HG02973 (cell line): ENCODE data around the gene KIF26A.

Experiments used
- ATAC-seq: cut with Tn5 transposase; IDR thresholded peaks from one replicate; pipeline ENCODE4 v1.9.1; 2021; ENCODE audit warnings: moderate library complexity; ENCODE audit not compliant: unreplicated experiment

Gene KIF26A

GRCh38 chr14:104130974-104131651 is 7.3 kb upstream of the KIF26A start:
- no peak for ATAC-seq

- no peak for ATAC-seq
Observed at GRCh38 chr14:104131968-104132732, 6.2 kb upstream of the KIF26A start.

DNA sequence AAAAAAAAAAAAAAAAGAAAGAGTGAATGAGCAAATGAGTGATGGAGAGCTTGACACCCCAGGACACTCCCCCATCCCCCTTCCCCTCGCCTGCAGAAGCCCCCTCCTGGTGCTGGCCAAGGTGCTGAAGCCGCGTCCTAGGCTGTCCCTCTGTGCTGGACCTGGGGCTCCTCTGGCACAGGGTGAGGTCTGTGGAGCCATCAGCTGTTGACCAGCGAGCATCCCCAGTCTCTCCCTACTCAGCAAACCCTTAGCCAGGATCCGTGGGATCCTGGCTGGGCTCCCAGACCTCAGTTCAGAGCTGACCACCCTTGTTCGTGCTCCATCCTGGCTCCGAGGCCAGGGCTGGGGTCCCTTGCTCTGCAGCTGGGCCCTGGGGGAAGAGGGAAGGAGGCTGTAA is 5.4 kb upstream of the KIF26A start:
- no peak for ATAC-seq

DNA sequence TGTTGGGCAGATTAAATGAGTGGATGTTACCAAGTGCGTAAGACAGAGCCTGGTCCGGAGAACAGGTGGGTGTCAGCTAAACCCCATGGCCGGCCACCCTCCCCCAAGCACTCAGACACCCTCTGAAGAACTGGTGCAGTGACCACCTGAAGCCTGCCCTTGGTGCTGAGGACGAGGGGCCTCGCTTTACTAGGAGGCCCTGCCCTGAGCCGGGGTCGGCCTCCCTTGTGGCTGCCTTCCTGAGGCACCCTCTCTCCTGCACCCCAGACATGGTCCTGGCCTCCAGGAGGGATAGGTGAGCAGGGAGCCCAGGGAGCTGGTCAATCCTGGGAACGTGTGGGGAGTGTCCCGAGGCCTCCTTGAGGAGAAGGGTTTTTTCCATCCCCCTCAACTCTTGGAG is 4.9 kb upstream of the KIF26A start:
- no peak for ATAC-seq

- ATAC-seq: no peak
Observed at GRCh38 chr14:104134061-104134965, 4.1 kb upstream of the KIF26A start.

- no peak for ATAC-seq
Observed at GRCh38 chr14:104135121-104135903, 3.1 kb upstream of the KIF26A start.

GRCh38 chr14:104135904-104136471 is 2.4 kb upstream of the KIF26A start:
- ATAC-seq: no peak

DNA sequence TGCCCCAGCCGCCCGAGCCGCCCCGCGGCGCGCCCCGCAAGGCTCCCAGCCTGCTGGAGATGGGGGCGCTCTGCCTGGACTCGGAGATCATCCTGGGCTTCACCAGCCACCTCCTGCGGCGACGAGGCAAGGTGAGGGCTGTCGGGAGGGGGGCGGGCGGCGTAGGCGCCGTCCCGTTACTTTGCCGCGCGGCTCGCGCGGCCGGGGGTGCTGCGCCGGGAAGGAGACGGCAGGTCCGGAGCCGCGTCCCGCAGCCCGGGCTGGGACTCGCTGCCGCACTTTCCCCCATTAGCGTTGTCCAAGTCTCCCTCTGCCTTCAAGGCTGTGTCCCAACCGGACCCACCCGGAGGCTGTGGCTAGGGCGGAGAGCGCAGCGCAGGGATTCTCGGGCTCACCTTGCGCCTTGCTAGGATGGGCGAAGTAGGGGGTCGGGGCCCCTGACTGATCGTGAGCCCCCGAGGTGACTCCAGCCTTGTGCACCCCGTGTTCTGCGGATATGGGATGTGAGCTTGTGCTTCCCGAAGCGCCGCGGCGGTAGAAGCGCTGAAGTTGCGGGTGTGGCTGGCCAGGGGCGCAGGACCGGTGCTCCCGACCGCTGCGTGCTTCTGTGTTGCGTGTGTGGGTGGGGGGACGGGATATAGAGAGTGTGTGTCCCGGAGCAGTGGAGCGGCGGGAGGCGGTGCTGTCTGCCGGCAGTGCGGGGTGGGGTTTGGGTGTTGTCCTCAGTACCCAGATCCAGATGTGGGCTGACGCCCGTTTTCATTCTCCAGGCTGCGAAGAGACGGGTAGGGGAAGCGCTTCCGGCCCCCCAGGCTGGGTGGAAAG is 1.7 kb upstream of the KIF26A start:
- ATAC-seq: no peak

DNA sequence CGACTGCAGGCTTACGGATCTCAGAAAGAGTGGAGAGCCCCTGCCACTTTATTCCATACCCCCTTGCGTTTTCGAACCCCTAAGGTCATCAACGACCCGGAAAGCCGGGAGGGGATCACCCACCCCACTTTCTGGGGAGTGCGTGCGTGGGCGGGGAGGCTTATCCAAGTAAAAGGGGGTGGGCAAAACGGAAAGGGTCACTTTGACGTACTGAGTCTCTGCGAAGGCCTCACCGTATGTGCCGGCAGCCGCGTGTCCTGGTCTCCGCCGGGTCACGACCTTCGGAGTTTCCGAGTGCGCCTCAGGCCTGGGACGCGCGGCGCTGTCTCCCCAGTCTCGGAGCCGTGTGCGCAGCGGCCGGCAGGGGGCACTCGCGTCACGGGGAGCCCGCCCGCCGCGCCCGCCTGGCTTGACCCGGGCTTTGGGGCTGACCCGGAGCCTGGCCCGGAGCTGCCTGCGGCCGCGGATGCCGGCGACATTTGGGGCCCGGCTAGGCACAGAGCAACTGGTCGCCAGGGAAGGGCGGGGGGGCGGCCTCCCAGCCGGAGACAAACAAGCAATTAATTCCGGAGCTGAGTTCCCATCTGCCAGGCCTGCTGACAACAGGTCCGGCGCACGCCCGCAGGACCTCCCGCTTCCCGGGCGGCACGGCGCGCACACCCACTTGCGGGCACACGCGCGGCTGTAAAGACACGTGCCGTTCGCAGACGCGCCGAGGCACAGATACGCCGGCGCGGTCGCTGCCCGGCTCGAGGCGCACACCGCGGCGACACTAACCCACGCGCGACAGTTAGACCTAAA is 890 bp upstream of the KIF26A start:
- ATAC-seq: no peak

- no peak for ATAC-seq
Observed at GRCh38 chr14:104138718-104139459, 502 bp downstream of the KIF26A start.

GRCh38 chr14:104139460-104140212 is 1.2 kb downstream of the KIF26A start:
- ATAC-seq: no peak

DNA sequence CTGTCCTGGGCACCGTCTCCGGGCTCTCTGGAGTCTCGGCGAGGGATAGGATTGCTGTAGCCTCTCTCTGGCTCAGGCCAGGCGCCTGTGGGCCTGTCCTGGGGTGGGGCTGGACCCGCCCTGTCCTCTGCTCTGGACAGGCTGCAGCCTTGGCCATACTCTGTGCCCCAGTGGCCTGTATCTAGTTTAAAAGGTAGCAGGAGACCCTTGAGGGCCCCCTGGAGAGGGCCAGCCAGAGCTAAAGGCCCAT is 1.8 kb downstream of the KIF26A start:
- ATAC-seq: no peak

- ATAC-seq: no peak
Observed at GRCh38 chr14:104140463-104141331, 2.3 kb downstream of the KIF26A start.

- ATAC-seq: no peak
Observed at GRCh38 chr14:104141621-104142091, 3.3 kb downstream of the KIF26A start.

DNA sequence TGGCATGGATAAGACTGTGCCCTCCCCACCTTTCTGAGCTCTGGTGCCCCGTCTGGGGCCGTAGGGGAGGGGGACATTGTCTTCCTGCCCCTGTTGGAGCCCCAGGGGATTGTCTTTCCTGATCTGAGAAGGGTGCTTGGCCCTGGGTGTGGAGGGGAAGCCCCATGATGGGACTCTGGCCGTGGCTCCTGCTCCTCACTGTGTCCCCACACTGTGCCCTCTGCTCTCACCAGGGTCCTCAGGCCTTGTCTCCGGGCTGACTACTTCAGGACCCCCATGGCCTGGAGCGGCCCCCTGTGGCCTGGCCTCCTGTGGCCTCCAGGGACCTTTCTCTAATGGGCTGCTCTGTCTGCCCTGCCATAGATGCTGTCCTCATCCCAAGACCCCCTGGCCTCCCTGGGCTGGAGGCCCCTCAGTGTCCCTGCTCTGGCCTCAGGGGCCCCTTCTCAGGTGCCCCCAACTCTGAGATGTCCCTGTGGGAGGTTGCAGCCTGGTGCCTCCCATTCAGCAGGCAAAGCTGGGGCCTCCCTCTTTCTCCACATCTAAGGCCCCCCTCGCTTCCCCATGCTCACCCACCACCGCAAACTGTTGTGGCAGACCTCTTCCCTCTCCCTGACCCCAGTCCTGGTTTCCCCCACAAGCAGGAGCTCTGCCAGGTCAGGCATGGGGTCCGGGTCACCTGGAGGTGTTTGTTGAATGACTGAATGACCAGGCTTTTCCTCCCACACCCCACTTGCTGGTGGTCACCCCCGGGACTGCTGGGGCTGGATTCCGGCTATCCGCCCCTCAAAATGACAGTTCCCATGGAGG is 4.0 kb downstream of the KIF26A start:
- ATAC-seq: no peak
